ENCODE data around the gene IDH3G.
A peak's percentile ranks its signal among the peaks of the same experiment; 100 is the strongest.
"Not testable (repeated sequence)": the region's sequence is repeated elsewhere in the genome, so short reads cannot be mapped to it uniquely, and the experiment has no call there.

The IDH3G gene

GRCh38 chrX:153794018-153794896 lies at the start of gene IDH3G, which contains the start of gene SSR4:
IDH3G (minus strand) TSS chrX:153794375; CDS start chrX:153794326, 49 bp downstream.
SSR4 (plus strand) TSS chrX:153794668; CDS start chrX:153794688, 20 bp downstream.
- DNase-seq (ENCODE audit: low read depth): peak; percentile 90

DNA sequence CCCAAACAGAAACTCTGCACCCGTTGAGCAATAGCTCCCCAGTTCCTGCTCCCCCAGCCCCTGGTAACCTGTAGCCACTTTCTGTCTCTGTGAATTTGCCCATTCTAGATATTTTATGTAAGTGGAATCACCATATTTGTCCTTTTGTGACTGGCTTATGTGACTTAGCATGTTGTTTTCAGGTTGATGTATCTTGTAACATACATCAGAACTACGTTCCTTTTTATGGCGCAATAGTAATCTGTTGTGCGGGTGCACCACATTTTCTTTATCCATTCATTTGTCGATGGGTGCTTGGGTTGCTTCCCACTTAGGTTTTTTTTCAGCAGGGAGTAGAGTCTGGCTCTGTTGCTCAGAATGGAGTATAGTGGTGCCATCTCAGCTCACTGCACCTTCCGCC lies 42.7 kb upstream of the IDH3G start:
- DNase-seq (ENCODE audit: low read depth): no peak

DNA sequence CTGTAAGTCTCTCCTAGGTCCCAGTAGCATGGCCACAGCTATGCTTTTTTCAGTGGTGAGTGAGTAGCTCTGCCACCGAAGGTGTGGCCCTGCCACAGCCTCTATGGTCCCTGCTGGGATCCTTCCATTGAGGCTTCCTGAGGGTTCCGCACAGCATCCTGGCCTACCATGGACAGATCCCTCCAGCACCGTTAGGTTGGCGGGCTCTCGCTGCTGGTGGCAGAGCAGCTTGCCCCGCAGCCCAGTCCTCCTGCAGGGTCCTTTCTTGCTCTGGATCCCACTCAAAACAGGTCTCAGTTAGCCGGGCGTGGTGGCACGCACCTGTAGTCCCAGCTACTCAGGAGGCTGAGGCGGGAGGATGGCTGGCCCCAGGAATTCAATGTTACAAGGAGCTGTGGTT lies 38.6 kb upstream of the IDH3G start:
- no peak for DNase-seq (ENCODE audit: low read depth)

DNA sequence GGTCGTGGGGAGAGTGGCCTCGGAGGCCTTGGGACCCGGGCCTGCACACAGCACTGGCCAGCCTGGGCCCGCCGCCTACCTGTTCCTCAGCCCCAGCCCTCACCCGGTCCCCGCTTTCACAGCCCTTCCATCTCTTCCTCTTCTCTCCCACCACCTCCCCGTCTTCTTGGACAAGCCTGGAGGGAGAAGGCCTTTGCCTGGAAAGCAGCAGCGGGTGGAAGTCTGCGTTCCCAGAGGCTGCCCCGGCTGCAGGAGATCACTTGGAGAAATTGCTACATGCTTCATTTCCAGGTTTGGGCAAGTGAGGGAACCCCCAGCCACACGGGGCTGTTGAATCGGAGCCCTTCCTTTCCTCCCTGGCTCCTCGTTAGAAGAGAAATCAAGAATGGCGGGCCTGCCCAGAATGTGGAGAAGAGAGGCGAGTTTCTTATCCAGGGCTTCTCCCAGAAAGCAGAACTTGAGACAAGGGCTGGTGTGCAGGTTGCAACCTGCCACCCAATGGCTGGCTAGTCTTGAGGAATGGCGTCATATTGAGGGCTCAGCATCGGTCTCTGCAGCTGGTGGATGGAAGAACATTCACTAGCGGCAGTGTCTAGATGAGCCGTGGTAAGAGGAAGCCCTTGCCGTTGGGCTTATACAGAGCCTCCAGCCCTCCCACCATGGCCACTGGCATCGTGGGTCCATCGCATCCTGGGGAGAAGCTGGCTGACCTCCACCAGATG lies 37.4 kb upstream of the IDH3G start:
- DNase-seq (ENCODE audit: low read depth): no peak

- no peak for DNase-seq (ENCODE audit: low read depth)
Observed at GRCh38 chrX:153830640-153831428, 36.7 kb upstream of the IDH3G start.

GRCh38 chrX:153829799-153830639 lies 35.8 kb upstream of the IDH3G start, which contains the start of gene PDZD4:
PDZD4 (minus strand) TSS chrX:153830544; CDS start chrX:153830298, 246 bp downstream.
- DNase-seq (ENCODE audit: low read depth): no peak

DNA sequence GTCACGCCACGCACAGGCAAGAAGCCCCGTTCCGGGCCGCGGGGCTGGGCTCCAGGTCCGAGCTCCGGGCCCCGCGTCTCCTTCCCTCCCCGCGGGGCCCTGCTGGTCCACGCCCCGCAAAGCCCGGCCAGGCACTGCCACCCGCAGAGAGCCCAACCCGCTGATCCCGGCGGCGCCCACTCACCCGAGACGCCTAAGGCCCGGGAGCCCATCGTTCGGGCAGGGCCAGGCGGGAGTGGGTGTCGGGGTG lies 35.3 kb upstream of the IDH3G start:
- no peak for DNase-seq (ENCODE audit: low read depth)

- no peak for DNase-seq (ENCODE audit: low read depth)
Observed at GRCh38 chrX:153828723-153829548, 34.8 kb upstream of the IDH3G start.

- no peak for DNase-seq (ENCODE audit: low read depth)
Observed at GRCh38 chrX:153828308-153828707, 34.1 kb upstream of the IDH3G start.

GRCh38 chrX:153827903-153828302 lies 33.7 kb upstream of the IDH3G start:
- DNase-seq (ENCODE audit: low read depth): no peak

GRCh38 chrX:153827016-153827415 lies 32.8 kb upstream of the IDH3G start:
- no peak for DNase-seq (ENCODE audit: low read depth)

- DNase-seq (ENCODE audit: low read depth): no peak
Observed at GRCh38 chrX:153825042-153825441, 30.9 kb upstream of the IDH3G start.

GRCh38 chrX:153824348-153824747 lies 30.2 kb upstream of the IDH3G start:
- DNase-seq (ENCODE audit: low read depth): no peak

GRCh38 chrX:153821066-153821465 lies 26.9 kb upstream of the IDH3G start:
- no peak for DNase-seq (ENCODE audit: low read depth)

DNA sequence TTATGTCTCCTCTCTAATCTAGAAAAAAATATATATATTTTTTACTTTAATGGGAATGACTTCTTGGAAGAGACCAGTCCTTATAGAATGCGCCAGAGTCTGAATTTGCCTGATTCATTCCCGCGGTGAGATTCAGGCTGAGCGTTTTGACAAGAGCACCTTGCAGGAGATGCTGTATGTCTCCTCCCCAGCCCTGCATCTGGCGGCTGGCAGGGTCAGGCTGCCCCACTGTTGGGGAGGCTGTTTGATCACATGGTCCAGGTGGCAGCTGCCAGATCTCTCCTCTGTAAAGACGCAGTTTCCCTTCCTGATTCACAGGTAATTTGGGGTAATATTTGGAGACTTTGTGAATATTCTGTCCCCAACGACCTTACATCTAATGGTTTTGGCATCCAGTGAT lies 26.4 kb upstream of the IDH3G start:
- no peak for DNase-seq (ENCODE audit: low read depth)

DNA sequence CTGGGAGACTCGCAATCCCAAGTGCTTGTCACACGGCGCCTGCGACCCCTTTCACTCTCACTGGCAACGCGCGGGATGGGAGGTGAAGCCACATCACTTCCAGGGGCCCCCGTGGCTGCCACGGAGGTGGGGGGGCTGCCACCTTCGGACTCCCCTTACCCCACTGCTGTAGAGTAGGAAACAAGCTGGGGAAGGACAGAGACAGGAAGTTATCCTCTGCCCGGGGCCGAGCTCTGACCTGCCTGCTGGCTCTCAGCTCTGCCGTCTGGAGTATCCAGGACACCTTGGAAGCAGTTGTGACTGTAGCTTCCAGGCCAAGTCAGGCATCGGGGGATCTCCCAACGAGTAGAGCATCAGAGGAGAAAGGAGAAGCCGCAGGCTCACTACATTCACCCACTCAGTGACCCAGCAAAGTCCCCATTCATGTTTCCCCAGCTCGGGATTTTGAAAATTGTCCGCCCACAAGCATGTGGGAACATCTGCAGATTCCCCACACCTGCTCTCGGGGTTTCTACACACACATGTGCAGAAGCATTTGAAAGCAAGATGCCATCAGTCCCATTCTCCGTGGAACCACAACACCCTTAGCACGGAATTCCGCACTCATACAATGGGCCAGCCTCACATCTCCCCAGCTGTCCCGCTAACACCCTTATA lies 25.3 kb upstream of the IDH3G start:
- DNase-seq (ENCODE audit: low read depth): no peak

GRCh38 chrX:153818571-153819383 lies 24.6 kb upstream of the IDH3G start:
- peak; percentile 47 for DNase-seq (ENCODE audit: low read depth)

DNA sequence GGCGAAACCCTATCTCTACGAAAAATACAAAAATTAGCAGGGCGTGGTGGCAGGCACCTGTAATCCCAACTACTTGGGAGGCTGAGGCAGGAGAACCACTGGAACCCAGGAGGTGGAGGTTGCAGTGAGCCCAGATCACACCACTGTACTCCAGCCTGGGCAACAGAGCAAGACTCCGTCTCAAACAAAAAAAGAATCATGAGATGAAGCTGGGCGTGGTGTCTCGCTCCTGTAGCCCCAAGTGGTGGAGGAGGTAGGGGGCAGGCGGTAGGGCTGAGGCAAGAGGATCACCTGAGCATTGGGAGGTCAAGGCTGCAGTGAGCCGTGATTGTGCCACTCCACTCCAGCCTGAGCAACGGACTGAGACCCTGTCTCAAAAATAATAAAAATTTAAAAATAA lies 23.9 kb upstream of the IDH3G start:
- not testable (repeated sequence) for DNase-seq (ENCODE audit: low read depth)
